KG1 (cell line): ENCODE results near the gene FAM240A.
"Not testable (repeated sequence)": the region's sequence is repeated elsewhere in the genome, so short reads cannot be mapped to it uniquely, and the experiment has no call there.

Experiments
- DNase-seq: peaks from one replicate; lab custom pipeline; 2025; lab: John Stamatoyannopoulos, UW

Gene FAM240A

DNA sequence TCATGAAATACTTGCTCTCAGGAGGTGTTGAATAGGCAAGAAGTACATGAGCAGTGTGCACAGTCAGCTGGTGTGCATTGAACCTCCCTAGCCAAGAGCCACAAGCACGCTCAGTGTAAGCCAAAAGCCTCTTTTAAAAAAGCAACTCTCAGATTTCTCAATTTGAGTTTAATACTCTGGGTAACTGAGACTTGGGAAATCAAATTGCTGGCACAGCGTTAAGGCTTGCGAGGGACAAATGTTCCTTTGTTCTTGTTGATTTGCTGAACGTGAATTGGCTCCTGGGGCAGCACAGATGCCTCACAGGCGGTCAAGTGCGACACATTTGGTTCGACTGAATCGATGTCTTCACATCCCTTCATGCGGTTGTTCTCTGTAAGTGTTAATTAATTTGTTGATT, at the start of gene FAM240A:
FAM240A (plus strand) TSS at position 202 of the 400 bp plus-strand sequence; CDS start at position 361, 159 bp downstream.
- no peak for DNase-seq

DNA sequence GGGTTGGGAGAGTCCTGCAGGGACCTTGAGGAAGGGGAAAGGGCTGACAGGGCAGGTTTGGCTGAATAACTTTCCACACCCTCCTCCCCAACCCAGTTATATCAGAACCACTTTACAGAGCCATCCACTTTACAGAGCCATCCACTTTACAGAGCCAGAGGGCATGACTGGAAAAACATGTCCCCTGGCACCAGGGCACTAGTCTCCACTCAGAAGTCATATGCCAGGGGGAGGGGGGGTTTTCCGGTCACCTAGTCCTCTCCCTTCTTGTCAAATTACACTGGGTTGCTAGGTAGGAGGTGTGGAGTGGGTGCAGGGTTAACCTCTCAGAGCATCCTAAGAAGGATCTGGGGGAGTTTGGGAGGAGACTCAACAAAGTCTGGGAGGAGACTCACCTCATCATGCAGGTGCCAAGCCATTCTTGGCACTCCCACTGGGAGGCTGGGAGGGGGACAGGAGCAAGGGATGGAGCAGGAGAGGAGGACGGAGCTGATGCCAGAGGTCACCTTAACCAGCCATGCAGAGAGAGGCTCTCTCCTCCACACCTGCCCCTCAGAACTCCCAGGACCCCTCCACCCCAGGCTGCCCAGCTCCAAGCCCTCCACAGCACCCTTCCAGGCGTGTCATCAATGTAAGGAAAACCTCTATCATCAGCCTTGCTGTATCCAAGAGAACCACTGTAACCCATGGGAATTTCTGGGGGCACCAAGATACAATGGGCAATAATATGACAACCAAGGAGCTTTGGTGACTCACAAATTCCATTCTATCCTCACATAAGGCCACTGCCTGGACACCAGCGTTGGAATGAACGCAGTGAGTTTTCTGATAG, 47.9 kb upstream of the FAM240A start:
- DNase-seq: no peak

DNA sequence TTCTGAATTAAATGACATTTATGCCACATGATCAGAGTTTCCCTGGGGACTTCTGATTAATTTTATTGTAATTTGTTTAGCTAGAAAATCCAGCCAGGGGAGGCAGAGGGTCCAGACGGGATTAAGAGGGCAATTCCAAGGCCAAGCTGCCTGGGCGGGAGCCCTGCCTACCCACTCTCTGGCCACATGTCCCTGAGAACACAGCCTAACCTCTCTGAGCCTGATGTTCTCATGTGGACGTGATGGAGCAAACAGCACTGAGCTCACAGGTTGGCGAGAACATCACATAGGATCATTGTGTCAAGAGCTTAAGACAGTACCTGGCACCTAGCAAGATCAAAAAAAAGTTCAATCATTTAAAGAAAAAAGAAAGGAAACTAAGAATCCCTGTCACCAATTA, 47.2 kb upstream of the FAM240A start:
- DNase-seq: no peak

DNA sequence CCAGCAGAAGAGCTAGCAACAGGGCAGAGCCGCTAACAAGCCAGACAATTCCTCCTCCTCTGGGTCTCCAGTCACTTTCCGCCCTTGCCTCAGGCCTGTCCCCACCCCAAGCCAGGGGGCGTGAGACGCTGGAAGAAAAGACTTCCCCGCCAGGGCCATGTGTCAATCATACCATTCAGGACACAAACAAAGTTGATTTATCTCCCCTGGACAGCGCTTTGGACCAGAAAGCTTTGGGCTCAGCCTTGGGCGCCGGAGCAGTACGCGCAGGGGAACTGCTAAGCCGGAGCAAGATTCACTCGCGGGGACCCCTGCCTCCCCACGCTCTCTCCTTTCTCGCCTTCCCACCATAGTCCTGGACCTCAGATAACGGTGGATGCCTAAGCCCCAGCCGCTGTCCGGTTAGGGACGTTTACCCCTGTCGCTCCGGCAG, 46.7 kb upstream of the FAM240A start:
- no peak for DNase-seq

DNA sequence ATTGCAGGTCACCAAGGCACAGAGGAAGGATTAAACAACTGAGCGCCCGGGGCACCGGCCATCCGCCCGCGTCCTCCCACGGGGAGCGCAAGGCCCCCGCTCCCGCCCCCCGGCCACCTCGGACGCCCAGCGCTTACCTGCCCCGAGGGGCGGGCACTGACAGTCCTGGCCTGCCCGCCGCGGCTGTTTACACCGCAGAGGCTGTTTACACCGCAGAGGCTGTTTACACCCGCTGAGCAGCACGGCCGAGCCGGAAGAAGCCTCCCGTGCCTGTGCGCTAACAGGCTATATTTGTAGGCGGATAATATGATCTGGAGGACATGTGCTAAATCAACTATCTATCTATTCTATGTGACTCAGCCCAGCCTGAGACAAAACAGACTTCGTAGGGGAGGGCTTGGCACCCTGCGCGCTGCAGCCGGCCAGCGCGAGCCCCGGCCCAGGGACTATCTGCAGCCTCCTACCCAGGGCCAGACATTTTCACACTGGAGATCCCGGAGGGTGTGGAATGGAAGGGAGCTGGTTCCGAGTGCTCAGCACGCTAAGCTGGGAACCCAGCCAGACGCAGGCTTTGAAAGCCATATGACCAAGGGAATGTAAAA, 46.2 kb upstream of the FAM240A start, which contains the start of gene LRRC2:
LRRC2 (minus strand) TSS at position 263 of the 602 bp plus-strand sequence. CDS start 14,711 bp downstream, outside the sequence.
- no peak for DNase-seq

DNA sequence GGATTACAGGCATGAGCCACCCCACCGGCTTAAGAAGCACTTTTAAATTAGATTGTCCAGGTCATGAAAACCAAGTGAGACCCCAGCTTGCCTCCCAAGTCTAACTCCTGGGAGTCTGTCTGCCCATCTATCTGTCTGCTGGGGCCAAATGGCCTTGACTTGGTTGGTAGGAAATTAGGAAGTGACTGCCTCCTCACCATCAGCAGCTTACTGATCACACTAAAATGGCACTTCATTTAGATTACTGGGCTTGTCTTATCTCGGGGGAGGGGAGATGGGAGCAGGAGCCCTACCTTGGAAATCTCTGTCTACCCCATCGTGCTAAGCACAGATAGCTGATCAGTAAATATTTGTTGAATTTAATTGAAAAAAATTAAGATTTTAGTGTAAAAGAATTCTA, 40.6 kb upstream of the FAM240A start:
- no peak for DNase-seq

DNA sequence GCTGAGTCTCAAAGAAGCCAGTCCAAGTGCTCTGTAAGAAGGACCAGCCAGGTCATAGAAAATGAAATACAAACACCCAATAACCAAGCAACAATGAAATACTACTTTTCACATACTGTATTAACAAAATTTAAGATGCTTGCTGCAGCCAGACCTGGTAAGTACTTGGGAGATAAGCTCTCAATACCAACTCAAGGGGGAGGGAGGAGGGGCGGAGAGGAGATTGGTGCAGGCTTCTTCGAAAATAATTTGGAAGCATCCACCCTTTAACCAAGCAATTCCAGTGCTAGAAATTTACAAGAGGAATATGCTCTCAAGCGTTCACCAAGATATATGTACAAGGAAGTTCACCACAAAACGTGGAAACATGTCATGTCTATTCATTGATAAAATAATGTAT, 38.6 kb upstream of the FAM240A start:
- no peak for DNase-seq

DNA sequence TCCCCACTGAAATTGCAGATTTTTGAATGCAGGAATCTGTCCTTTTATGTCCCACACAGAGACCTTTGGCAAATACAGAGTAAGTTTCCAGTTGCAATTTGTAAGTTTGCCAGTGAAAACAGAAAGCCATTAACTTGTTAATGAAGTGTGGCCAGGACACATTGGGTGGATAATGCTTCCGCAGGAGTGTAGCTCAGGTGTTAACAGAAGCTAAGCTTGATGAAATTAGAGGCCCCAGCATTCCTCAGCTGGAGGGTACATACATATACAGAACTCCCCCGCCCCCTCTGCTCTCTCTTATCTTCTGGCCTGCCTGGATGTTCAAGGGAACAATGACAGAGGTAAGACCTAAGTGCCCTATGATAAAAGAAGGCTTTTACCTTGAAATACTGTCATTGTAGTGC, 38.1 kb upstream of the FAM240A start:
- DNase-seq: no peak

DNA sequence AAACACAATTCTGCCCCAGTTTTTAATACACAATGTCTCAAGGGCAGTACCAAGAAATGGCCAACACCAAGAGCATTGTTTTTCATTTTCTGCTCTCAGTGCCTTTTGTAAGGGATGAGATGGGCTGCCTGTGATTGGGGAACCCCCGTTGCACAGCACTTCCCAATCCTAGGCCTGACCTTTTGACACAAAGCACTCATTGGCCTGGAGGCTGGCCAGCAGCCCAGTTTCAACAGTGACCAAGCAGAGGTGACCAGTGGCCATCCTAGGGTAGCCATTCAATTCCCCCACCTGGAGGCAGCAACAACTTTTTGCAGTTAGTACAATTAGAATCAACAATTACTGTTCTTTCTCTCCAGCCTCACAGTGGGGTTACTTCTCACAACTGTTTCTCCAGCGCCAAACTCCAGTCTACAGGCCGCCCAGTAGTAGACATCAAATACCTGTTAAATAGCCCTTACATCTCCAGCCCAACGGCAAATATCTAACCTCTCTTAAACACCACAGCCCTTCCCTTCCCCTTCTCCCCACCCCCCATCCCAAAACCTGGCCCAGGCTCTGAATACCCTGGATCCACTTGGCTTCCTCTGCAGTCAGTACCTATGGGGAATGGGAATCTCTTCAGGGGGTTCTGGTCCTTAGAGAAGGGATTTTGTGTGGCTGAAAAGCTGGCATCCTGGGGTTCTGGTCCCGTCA, 37.3 kb upstream of the FAM240A start:
- DNase-seq: no peak

DNA sequence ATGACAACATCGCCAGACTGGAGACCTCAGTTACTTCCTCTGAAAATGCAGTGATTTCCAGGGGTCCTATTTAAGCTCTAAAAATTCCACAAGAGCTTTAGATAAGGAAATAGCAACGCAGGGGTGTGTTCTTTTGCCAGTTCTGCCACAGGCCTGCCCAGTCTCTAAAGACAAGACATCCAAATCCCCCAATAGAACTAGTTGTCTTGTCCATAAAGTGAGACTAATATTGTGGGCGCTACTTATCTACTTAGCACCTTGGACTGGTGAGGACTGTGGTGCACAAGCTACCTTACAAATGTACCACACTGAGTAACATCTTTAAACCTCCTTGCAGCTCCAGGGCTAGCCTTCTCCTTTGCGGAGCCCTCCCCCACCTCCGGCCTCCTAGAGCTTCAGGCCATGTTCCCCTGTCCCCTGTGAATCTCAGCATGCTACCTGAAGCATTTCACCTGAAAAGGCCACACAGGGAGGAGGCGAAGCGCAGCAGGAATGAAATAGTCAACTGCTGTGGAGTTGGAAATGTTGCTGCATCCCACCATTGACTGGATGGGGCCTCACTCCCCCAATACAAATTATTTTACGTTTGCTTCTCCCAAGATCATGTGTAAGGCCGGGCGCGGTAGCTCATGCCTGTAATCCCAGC, 36.6 kb upstream of the FAM240A start:
- DNase-seq: no peak

DNA sequence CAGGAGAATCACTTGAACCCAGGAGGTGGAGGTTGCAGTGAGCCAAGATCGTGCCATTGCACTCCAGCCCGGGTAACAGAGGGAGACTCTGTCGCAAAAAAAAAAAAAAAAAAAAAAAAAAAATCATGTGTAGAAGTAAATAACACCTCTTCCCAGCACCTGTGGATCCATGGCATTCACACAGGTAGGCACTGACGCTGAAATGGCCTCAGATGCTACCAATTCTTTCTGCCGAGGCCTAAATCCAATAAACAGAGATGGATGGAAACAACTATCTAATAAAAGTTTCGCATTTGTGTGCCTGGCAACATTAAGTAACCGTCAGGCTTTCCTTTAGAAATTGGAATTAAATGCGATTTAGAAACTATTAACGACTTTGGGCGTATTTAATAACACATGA, 35.9 kb upstream of the FAM240A start:
- no peak for DNase-seq

DNA sequence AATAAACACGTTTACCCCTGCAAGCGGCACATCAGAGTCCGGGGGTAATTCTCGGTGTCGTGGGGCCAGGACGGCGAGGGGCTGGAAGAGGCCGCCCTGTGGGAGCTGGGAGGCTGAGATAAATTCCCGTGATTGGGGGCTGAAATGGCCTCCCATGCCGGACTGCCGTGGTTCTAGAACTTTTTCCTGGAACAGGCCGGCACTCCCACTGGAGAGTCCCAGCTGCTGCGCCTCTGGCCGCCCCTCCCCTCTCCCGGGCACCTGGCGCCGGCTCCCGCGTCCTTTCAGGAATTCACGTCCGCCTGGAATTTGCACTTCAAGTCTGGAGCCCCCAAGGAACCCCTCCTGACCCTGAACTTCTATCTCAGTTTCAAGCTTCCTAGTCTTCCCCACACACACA, 35.4 kb upstream of the FAM240A start:
- DNase-seq: no peak

DNA sequence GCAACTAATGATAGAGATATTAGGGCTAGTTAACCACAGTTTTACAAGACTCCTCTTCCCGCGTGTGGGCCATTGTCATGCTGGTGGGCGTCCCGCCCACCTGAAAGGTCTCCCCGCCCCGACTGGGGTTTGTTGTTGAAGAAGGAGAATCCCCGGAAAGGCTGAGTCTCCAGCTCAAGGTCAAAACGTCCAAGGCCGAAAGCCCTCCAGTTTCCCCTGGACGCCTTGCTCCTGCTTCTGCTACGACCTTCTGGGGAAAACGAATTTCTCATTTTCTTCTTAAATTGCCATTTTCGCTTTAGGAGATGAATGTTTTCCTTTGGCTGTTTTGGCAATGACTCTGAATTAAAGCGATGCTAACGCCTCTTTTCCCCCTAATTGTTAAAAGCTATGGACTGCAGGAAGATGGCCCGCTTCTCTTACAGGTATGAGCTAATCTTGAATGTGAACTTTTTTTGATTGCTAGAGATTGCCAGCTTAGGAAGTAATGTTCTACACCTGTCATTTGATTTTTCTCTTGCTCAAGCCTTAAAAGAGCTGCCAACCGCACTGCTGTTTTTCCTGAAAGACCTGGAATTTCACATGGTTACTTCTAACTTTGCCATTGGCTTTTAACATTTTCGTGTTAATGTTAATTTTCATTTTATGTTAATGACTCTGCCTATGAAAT, 34.6 kb upstream of the FAM240A start:
- DNase-seq: not testable (repeated sequence)

DNA sequence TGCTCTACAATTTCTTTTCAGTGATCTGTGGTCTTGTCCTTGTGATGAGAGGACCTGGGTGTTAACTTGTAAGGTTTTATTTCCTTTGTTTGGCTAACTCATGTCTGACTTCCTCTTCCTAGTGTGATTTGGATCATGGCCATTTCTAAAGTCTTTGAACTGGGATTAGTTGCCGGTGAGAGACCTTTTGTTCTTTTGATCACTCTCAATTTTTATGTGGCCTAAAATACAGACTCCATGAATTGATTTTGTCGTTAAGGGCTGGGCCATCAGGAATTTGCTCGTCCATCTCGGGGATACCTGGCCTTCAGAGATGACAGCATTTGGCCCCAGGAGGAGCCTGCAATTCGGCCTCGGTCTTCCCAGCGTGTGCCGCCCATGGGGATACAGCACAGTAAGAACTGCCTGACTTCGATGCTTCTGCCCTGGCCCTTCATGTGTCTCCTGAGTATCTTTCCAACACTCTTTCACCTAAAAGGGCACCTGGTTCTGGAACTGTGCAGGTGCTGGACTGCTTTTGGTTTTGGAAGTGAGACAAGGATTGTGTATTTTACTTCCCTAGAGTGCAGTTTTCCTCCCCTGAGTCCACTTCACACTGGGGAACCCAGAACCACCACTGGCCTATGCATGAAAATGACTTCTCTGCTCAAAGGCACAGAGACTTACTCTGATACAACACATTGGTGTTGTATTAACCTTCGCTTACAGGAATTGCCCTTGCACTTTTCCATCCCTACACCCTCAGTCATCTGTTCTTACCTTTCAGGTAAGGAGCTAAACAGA, 33.2 kb upstream of the FAM240A start:
- DNase-seq: no peak

DNA sequence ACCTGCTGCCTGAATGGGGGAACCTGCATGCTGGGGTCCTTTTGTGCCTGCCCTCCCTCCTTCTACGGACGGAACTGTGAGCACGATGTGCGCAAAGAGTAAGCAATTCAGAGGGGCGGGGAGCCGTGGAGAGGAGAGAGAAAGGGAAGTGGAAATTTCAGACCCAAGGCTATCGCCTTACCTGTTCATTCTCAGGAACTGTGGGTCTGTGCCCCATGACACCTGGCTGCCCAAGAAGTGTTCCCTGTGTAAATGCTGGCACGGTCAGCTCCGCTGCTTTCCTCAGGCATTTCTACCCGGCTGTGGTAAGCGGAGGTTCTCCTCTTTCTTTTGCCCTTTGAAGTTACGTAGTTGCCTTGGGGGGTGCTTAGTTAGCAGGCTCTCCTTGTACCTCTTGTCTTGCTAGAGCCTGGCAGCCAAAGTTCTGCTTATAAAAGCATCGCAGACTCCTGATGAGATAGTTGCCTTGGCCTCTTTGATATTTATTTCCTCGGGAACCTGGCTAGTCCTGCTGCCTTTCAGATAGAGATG, 32.5 kb upstream of the FAM240A start:
- DNase-seq: no peak

DNA sequence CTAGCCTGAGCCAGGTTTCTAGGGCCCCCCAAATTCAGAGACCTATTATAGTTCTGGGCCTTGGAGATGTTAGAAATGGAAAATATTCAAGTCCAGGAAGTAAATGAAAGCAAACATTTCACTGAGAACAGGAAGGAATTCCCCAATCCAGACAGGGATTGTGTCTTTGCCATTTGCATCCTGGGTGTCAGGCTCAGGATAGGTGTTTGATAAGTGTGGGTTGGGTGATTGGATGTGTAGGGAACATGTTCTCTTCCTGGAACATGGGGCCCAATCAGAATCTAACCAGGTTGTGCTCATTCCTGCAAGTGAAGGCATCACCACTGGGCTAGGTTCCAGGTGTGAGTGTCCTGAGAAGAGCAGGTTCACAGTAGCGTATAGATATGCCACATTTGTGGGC, 31.6 kb upstream of the FAM240A start:
- no peak for DNase-seq

DNA sequence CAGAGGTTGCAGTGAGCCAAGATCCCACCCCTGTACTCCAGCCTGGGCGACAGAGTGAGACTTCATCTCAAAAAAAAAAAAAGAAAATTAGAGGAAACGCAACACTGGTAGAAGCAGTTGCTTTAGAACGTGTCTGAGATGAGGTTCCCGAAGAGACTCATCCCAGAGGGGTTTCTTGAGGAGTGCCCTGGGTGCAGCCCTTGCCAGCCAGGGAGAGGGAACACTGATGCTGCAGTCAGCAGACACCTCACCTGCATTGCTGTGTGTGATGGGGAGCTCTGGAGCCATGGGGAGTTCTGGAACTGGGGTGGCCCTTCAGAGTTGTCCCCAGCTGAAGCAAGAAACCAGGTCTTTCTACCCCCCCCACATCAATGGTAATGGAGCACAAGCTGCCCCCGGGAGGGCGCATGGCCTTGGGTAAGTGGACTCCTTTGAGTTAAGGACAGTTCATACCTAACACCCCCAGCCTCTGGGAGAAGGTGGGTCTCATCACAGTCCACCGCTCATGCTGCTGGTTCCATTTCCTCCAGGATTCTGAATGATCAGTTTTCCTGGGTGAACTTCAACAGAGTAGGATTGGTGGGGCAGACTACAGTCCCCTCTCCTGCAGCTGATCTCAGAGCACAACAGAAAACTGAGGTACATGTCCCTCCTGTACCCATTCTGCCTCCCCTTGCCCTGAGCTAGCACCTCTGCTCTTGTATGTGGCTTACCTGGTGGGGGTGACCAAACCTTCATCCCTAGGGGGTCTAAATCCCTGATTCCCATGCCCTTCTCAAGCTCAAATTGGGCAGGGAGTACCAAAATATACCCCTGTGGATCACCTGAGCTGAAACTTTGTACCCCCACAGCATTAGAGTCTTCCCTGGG, 27.5 kb upstream of the FAM240A start:
- no peak for DNase-seq

DNA sequence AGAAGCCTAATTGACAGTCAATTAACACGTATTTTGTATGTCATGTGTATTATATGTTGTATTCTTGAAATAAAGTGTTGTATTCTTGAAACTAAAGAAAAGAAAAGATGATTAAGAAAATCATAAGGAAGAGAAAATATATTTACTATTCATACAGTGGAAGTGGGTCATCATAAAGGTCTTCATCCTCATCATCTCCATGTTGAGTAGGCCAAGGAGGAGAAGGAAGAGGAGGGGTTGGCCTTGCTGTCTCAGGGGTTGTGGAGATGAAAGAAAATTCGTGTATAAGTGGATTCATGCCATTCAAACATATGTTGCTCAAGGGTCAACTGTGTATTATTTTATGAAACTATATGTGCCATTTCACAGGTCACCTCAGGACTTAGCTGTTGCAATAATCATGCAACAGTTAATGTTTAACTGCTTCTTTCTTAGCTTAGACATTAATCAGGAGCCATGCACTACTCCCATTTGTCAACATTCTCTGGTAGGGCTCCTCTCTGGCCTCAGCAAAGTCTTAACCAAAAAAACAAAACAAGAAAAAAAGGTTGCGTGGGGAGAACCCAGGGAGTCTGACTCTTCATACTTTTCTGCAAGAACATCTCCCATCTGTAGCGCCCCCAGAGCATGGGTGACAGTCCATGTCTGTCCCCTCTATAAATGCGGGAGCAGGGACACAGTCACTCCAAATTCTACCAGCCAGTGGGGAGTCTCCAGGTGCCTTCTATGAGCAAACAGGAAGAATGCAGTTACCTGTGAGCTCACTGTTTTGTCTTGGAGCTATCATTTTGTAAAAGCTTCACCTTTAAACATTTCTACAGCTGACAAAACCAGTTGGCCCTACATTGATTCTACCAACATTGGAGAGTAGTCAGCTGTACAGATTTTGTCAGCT, 26.3 kb upstream of the FAM240A start:
- DNase-seq: no peak
